C1 segment of cervical spinal cord (tissue), 14 donors: ENCODE measurements around the gene SUPT4H1.
"Not testable (repeated sequence)": the region's sequence is repeated elsewhere in the genome, so short reads cannot be mapped to it uniquely, and the experiment has no call there.

Experiments
- DNase-seq, 14 donors: peaks; one replicate each; lab custom pipeline; 2025; lab: John Stamatoyannopoulos, UW

Gene SUPT4H1

GRCh38 chr17:58351831-58352595 is at the start of gene SUPT4H1:
Gene SUPT4H1, minus strand, starts transcription at chr17:58352201. Its CDS starts 66 bp downstream, at chr17:58352135.
- peak; percentile 35 to 92 (median 85) for DNase-seq

GRCh38 chr17:58401287-58401686 is 49.3 kb upstream of the SUPT4H1 start:
- DNase-seq: peak in 1 of 14 donors; percentile 8

- no peak for DNase-seq
Measured at GRCh38 chr17:58400826-58401225, 48.8 kb upstream of the SUPT4H1 start.

GRCh38 chr17:58399974-58400373 is 48.0 kb upstream of the SUPT4H1 start:
- no peak for DNase-seq

GRCh38 chr17:58398574-58399266 is 46.7 kb upstream of the SUPT4H1 start:
- no peak for DNase-seq

GRCh38 chr17:58397421-58397820 is 45.4 kb upstream of the SUPT4H1 start:
- DNase-seq: not testable (repeated sequence)

GRCh38 chr17:58396173-58396572 is 44.2 kb upstream of the SUPT4H1 start:
- DNase-seq: no peak

- DNase-seq: no peak
Measured at GRCh38 chr17:58394534-58395223, 42.7 kb upstream of the SUPT4H1 start.

GRCh38 chr17:58391302-58391984 is 39.4 kb upstream of the SUPT4H1 start:
- no peak for DNase-seq

- no peak for DNase-seq
Measured at GRCh38 chr17:58390884-58391283, 38.9 kb upstream of the SUPT4H1 start.

GRCh38 chr17:58388302-58389190 is 36.5 kb upstream of the SUPT4H1 start:
- no peak for DNase-seq

GRCh38 chr17:58387834-58388233 is 35.8 kb upstream of the SUPT4H1 start:
- no peak for DNase-seq

GRCh38 chr17:58386708-58387107 is 34.7 kb upstream of the SUPT4H1 start:
- DNase-seq: no peak

GRCh38 chr17:58385359-58385899 is 33.4 kb upstream of the SUPT4H1 start:
- DNase-seq: no peak

GRCh38 chr17:58384897-58385296 is 32.9 kb upstream of the SUPT4H1 start:
- no peak for DNase-seq

GRCh38 chr17:58383892-58384462 is 32.0 kb upstream of the SUPT4H1 start:
- DNase-seq: no peak

GRCh38 chr17:58382872-58383242 is 30.9 kb upstream of the SUPT4H1 start:
- DNase-seq: no peak

GRCh38 chr17:58382108-58382871 is 30.3 kb upstream of the SUPT4H1 start:
- DNase-seq: no peak
